Naive thymus-derived CD8-positive, alpha-beta T cell (primary cell): ENCODE results near the gene PRXL2A. TPM values are rescaled to one million over a fixed set of nuclear protein-coding genes. Genes with fewer than 3 reads are reported as not detected.

Experiments
- ATAC-seq, 2 donors: fragments of 150-1000 bp; cut with Tn5 transposase in 1 of 2; sonication (Bioruptor Pico), chemical (Tn5 transposase) in 1 of 2; 1 replicate in 1 of 2; 2 replicates in 1 of 2; pipeline ENCODE4 v1.10.0; 2021; ENCODE audit warnings: mild to moderate bottlenecking in 2 of 2, moderate library complexity in 2 of 2
- POLR2A ChIA-PET: fragments of 350-600 bp; sonication (Branson Sonifier 250); formaldehyde crosslinking; loops from one replicate; lab custom pipeline; 2021; ENCODE audit warnings: antibody characterized with exemption; lab: Charles Lee
- DNase-seq, 10 donors: peaks; one replicate each; pipeline versions ENCODE4 v3.0.0 to v3.0.0-alpha.2; 2020 to 2022
- H3K27ac Mint-ChIP-seq, 10 donors: one replicate each; pipeline ENCODE4 v1.8.0; 2020 to 2022; ENCODE audit warnings: mild to moderate bottlenecking in 10 of 10, mixed read lengths in 10 of 10, moderate library complexity in 4 of 10, inconsistent platforms in 1 of 10
- H3K27me3 Mint-ChIP-seq, 5 donors: one replicate each; pipeline ENCODE4 v1.8.0; 2021 to 2022; ENCODE audit warnings: mixed read lengths in 5 of 5
- H3K36me3 Mint-ChIP-seq, 3 donors: one replicate each; pipeline ENCODE4 v1.8.0; 2020 to 2022; ENCODE audit warnings: mixed read lengths in 3 of 3, mild to moderate bottlenecking in 2 of 3, inconsistent platforms in 1 of 3
- H3K4me1 Mint-ChIP-seq, 4 donors: one replicate each; pipeline ENCODE4 v1.8.0; 2021 to 2022; ENCODE audit warnings: mixed read lengths in 4 of 4
- H3K4me3 Mint-ChIP-seq, 10 donors: one replicate each; pipeline ENCODE4 v1.8.0; 2020 to 2022; ENCODE audit warnings: mild to moderate bottlenecking in 10 of 10, mixed read lengths in 10 of 10, moderate library complexity in 6 of 10, inconsistent platforms in 1 of 10
- H3K9me3 Mint-ChIP-seq, 9 donors: one replicate each; pipeline ENCODE4 v1.8.0; 2020 to 2022; ENCODE audit warnings: mixed read lengths in 9 of 9, mild to moderate bottlenecking in 3 of 9, inconsistent platforms in 1 of 9, moderate library complexity in 1 of 9
- polyA plus RNA-seq, 3 donors: library from polyadenylated mRNA; unstranded; fragments of 300-500 nt; fragmentation: Illumina TruSeq; gene quantifications; one replicate each; pipeline ENCODE4 v1.2.3, GENCODE V29; 2021
- total RNA-seq, 8 experiments: library from RNA in 2 of 8; stranded (reverse) in 2 of 8; gene quantifications; one replicate each; pipeline ENCODE4 v1.2.3 and lab custom pipeline; 2021 to 2026

PRXL2A gene
- total and polyA plus RNA-seq, 5 experiments from 2014 or later: 10.2 to 21.3 (median 13.8) TPM

- Mint-ChIP-seq H3K36me3 (peaks cover 5 to 25% (median 6%) of the 10 kb centered on the region in 3 donors), H3K9me3 (no peaks in the 10 kb centered on the region), H3K4me3 (peak overlapping the region in 9 of 10 donors; percentile 85 to 99 (median 88)), H3K27ac (peak overlapping the region; percentile 91 to 100 (median 97)), H3K27me3 (no peaks in the 10 kb centered on the region), H3K4me1 (peaks cover 53 to 98% (median 93%) of the 10 kb centered on the region in 4 donors)
- DNase-seq (peak; percentile 31 to 84 (median 66)), ATAC-seq (peak; percentile 76 to 82)
- POLR2A ChIA-PET: interaction anchor here (0.7 to 37.5 kb wide), 8 partner anchors 11 to 1022 kb away, joined by 3 to 914 read pairs (median 22); partner anchors contain the start of gene TSPAN14
Measured at GRCh38 chr10:80465839-80466590, 57.7 kb downstream of the PRXL2A start.

DNA sequence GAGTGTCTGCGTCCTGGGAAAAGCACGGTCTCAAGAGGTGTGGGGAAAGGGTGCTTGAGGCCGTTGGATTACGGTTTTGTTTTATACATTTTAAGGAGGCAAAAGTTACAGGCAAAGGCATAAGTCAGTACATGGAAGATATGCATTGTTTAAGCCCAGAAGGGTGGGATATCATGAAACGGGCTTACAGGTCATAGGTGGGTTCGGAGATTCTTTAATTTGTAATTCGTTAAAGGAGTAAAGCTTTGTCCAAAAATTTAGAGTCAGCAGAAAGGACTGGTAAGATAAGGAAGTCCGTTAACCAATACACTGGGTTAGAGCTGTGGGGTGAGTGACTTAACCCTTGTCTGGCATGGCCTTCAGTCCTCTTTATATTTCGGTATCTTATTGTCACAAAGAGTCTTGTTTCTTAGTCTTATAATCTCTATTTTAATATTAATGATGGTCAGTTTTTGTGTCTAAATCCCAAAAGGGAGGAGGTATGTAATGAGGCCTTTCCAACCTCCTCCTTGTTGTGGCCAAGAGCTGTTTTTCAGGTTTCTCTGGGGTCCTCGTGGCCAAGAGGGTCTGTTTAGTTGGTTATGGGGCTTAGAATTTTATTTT, 58.5 kb downstream of the PRXL2A start:
- ATAC-seq (no peak), DNase-seq (no peak)
- Mint-ChIP-seq H3K9me3 (no peaks in the 10 kb centered on the region), H3K27me3 (no peaks in the 10 kb centered on the region), H3K27ac (peak overlapping the region; percentile 91 to 100 (median 97)), H3K4me1 (peaks cover 53 to 98% (median 93%) of the 10 kb centered on the region in 4 donors), H3K4me3 (peak overlapping the region in 9 of 10 donors; percentile 85 to 99 (median 93)), H3K36me3 (peaks cover 5 to 25% (median 8%) of the 10 kb centered on the region in 3 donors)
- POLR2A ChIA-PET: interaction anchor here (0.6 to 37.5 kb wide), 7 partner anchors 10 to 1022 kb away, joined by 3 to 914 read pairs (median 38); partner anchors contain the start of gene TSPAN14

DNA sequence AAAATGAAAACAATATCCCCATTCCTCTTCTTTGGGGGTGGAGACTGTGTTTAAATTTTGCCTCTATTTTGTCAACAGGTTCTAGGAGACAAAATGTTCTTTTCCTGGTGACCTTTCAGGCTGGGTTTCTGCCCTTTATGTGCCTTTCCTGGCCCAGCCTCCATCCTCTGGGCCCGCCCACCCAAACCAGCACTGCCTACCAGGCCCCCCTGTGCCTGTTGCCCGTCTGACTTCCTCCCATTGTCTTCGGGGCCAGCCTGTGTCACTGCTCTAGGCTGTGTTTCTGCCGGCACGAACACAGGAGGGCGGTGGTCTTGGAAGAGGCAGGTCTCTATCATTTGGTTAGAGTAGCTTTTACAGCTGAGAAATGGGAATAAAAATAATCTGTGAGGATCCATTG, 59.7 kb downstream of the PRXL2A start:
- Mint-ChIP-seq H3K9me3 (no peaks in the 10 kb centered on the region), H3K27ac (peak overlapping the region; percentile 91 to 100 (median 97)), H3K36me3 (peaks cover 5 to 29% (median 8%) of the 10 kb centered on the region in 3 donors), H3K27me3 (no peaks in the 10 kb centered on the region), H3K4me1 (peaks cover 51 to 98% (median 93%) of the 10 kb centered on the region in 4 donors), H3K4me3 (peak overlapping the region in 9 of 10 donors; percentile 85 to 99 (median 93))
- ATAC-seq (peak; percentile 41 to 67), DNase-seq (peak in 9 of 10 donors; percentile 44 to 84 (median 74))
- POLR2A ChIA-PET: interaction anchor here (0.7 to 37.5 kb wide), 8 partner anchors 9 to 1318 kb away, joined by 3 to 914 read pairs (median 22); partner anchors contain the start of genes PRXL2A and TSPAN14

GRCh38 chr10:80468806-80469421, 60.6 kb downstream of the PRXL2A start:
- Mint-ChIP-seq H3K4me1 (peaks cover 46 to 98% (median 93%) of the 10 kb centered on the region in 4 donors), H3K9me3 (no peaks in the 10 kb centered on the region), H3K36me3 (peaks cover 5 to 27% (median 8%) of the 10 kb centered on the region in 3 donors), H3K4me3 (peak overlapping the region in 9 of 10 donors; percentile 85 to 99 (median 93)), H3K27ac (peak overlapping the region; percentile 91 to 100 (median 97)), H3K27me3 (no peaks in the 10 kb centered on the region)
- peak; percentile 13 for ATAC-seq
- peak in 3 of 10 donors; percentile 32 to 52 (median 48) for DNase-seq
- POLR2A ChIA-PET: interaction anchor here (0.9 to 37.5 kb wide), 7 partner anchors 9 to 281 kb away, joined by 3 to 914 read pairs (median 38); partner anchors contain the start of genes PRXL2A and TSPAN14

DNA sequence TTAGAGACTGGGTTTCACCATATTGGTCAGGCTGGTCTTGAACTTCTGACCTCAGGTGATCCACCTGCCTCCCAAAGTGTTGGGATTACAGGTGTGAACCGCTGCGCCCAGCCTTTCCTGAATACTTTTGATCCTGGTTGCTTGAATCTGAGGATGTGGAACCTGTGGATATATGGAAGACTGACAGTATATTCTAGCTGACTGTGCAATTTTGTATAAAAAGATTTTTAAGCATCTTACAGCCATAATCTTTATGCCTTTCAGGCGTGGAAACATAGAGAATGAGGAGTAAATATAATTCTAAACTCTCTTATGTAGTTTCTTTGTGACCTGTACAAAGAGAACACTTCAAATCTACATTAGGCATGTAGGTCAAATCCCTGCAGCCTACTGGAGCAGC, 61.9 kb downstream of the PRXL2A start:
- POLR2A ChIA-PET: interaction anchor here (1.6 to 37.5 kb wide), 4 partner anchors 15 to 35 kb away, joined by 7 to 914 read pairs (median 512); partner anchors contain the start of gene TSPAN14
- H3K27me3 Mint-ChIP-seq: no peaks in the 10 kb centered on the region
- H3K36me3 Mint-ChIP-seq: peaks cover 5 to 36% (median 12%) of the 10 kb centered on the region in 3 donors
- H3K4me1 Mint-ChIP-seq: peaks cover 50 to 100% (median 93%) of the 10 kb centered on the region in 4 donors
- DNase-seq (no peak), ATAC-seq (no peak)
- peak overlapping the region; percentile 84 to 99 (median 94) for H3K27ac Mint-ChIP-seq
- no peaks in the 10 kb centered on the region for H3K9me3 Mint-ChIP-seq
- peak overlapping the region in 9 of 10 donors; percentile 60 to 99 (median 86) for H3K4me3 Mint-ChIP-seq

DNA sequence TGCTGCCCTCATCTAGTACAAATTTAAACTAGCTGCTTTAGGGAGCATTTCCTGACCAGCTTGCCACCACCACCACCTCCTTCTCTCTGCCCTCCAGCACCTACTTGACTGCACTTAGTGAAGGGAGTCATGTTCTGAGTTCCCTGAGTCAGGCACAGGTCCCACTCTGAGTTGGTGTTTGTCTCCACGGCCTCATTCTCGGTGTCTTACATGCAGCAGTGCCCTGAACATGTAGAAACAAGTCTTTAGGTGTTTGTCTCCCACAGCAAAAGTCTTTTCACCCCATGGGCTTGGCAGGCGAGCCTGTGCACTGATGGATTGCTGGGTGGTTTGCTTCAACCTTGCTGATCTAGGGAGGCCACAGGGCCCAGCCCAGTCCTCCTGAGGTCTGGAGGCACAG, 62.6 kb downstream of the PRXL2A start:
- no peaks in the 10 kb centered on the region for H3K27me3 Mint-ChIP-seq
- H3K27ac Mint-ChIP-seq: peak overlapping the region; percentile 84 to 99 (median 94)
- peak in 1 of 2 donors; percentile 3 for ATAC-seq
- no peak for DNase-seq
- H3K9me3 Mint-ChIP-seq: no peaks in the 10 kb centered on the region
- H3K4me1 Mint-ChIP-seq: peaks cover 47 to 99% (median 93%) of the 10 kb centered on the region in 4 donors
- H3K4me3 Mint-ChIP-seq: peak overlapping the region in 9 of 10 donors; percentile 72 to 99 (median 86)
- POLR2A ChIA-PET: interaction anchor here (0.6 to 37.5 kb wide), 5 partner anchors 16 to 53 kb away, joined by 3 to 914 read pairs (median 382); partner anchors contain the start of gene TSPAN14
- H3K36me3 Mint-ChIP-seq: peaks cover 5 to 42% (median 12%) of the 10 kb centered on the region in 3 donors

- Mint-ChIP-seq H3K27me3 (no peaks in the 10 kb centered on the region), H3K27ac (peak overlapping the region; percentile 84 to 99 (median 94)), H3K36me3 (peaks cover 5 to 44% (median 12%) of the 10 kb centered on the region in 3 donors), H3K4me3 (peak overlapping the region in 9 of 10 donors; percentile 72 to 99 (median 86)), H3K9me3 (no peaks in the 10 kb centered on the region), H3K4me1 (peaks cover 43 to 96% (median 89%) of the 10 kb centered on the region in 4 donors)
- DNase-seq (peak in 1 of 10 donors; percentile 36), ATAC-seq (peak in 1 of 2 donors; percentile 8)
- POLR2A ChIA-PET: interaction anchor here (0.6 to 37.5 kb wide), 6 partner anchors 15 to 64 kb away, joined by 3 to 914 read pairs (median 194); partner anchors contain the start of gene TSPAN14
Measured at GRCh38 chr10:80471715-80472233, 63.4 kb downstream of the PRXL2A start.

DNA sequence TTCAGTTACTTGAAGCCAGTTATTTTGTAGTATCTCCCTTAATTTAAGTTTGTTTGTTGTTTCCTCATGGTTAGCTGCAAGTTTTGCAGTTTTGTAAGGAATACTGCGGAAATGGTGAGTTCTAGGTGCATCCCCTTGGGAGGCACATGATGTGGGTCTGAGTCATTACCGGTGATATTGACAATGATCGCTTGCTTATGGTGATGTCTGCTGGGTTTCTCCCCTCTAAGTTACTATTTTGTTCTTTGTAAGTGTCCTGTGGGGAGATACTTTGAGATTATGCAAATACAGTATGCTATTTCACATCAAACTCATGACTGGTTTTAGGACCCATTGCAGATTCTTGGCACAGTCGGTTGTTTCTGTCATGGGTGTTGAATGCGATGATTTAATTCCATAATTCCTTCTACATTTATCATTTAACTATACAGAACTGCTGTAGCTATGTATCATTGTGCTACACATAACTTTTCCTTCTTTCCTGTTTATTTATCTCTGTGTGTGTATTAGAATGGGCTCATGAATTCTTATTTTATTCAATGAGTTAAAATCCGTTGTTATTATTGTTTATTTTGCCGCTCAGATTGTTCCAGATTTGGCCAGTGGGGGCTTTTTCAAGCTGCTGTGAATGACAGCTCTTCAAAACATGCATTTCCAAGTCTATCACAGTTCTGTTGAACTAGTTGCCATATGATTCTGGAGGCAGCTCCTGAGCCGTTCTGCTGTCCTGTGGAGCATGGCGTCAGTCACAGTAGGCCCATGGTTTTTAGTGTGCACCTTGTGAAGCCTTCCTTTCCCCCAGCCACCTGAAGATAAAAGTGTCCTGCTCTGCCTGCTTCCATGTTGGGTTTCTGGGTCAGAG, 64.1 kb downstream of the PRXL2A start:
- DNase-seq: peak in 1 of 10 donors; percentile 27
- Mint-ChIP-seq H3K4me3 (peak overlapping the region in 9 of 10 donors; percentile 72 to 99 (median 86)), H3K9me3 (peaks cover 0 to 2% (median 0%) of the 10 kb centered on the region in 9 donors), H3K4me1 (peaks cover 46 to 96% (median 89%) of the 10 kb centered on the region in 4 donors), H3K27ac (peak overlapping the region; percentile 84 to 99 (median 94)), H3K27me3 (no peaks in the 10 kb centered on the region), H3K36me3 (peaks cover 9 to 51% (median 16%) of the 10 kb centered on the region in 3 donors)
- ATAC-seq: peak; percentile 49 to 61
- POLR2A ChIA-PET: interaction anchor here (0.6 to 37.5 kb wide), 7 partner anchors 15 to 75 kb away, joined by 3 to 914 read pairs (median 6); partner anchors contain the start of gene TSPAN14

- peak in 1 of 2 donors; percentile 11 for ATAC-seq
- DNase-seq: no peak
- H3K27me3 Mint-ChIP-seq: no peaks in the 10 kb centered on the region
Measured at GRCh38 chr10:80473096-80473657, 64.8 kb downstream of the PRXL2A start.

More at GRCh38 chr10:80473096-80473657, 64.8 kb downstream of the PRXL2A start:
- H3K4me3 Mint-ChIP-seq: peak overlapping the region in 9 of 10 donors; percentile 72 to 99 (median 86)
- H3K4me1 Mint-ChIP-seq: peaks cover 48 to 96% (median 89%) of the 10 kb centered on the region in 4 donors
- POLR2A ChIA-PET: interaction anchor here (0.7 to 37.5 kb wide), 6 partner anchors 14 to 76 kb away, joined by 3 to 914 read pairs (median 194); partner anchors contain the start of gene TSPAN14
- H3K36me3 Mint-ChIP-seq: peaks cover 15 to 56% (median 23%) of the 10 kb centered on the region in 3 donors
- H3K9me3 Mint-ChIP-seq: peaks cover 0 to 5% (median 3%) of the 10 kb centered on the region in 9 donors
- H3K27ac Mint-ChIP-seq: peak overlapping the region; percentile 84 to 99 (median 94)
